ENCODE measurements around the gene ADAMTS16. TPM values are rescaled to one million over a fixed set of nuclear protein-coding genes. Genes with fewer than 3 reads are reported as not detected.

The ADAMTS16 gene
- total and polyA plus RNA-seq, 12 donors = 0.01 to 0.47 (median 0.12) TPM; not detected in 6

- no peak for ATAC-seq
- H3K4me1 ChIP-seq = no peaks in the 10 kb centered on the region
- WGBS, 2 donors = 80 to 83% methylated on average over 2 of the region's 2 CpGs
- H3K36me3 ChIP-seq = no peaks in the 10 kb centered on the region
- no peak overlapping the region for H3K27ac ChIP-seq
- H3K27me3 ChIP-seq = no peaks in the 10 kb centered on the region
- H3K9me3 ChIP-seq = peaks cover 0 to 9% (median 0%) of the 10 kb centered on the region in 11 donors
- no peak for DNase-seq
- no peak overlapping the region for H3K4me3 ChIP-seq
- no peak for TF ChIP-seq CTCF (IDR thresholded peaks at IDR 0.05)
- intact Hi-C loops (cut with DNase I) = no loop called here
These were observed 149.4 kb downstream of the ADAMTS16 start for GRCh38 chr5:5289537-5289936.

GRCh38 chr5:5290674-5291334 is 150.7 kb downstream of the ADAMTS16 start:
- TF ChIP-seq CTCF (IDR thresholded peaks at IDR 0.05) = no peak

GRCh38 chr5:5291357-5291756 is 151.2 kb downstream of the ADAMTS16 start:
- WGBS, 2 donors = 38 to 43% methylated on average over 7 of the region's 7 CpGs
- Histone ChIP-seq H3K36me3 (no peaks in the 10 kb centered on the region), H3K27ac (no peak overlapping the region), H3K27me3 (no peaks in the 10 kb centered on the region), H3K4me1 (no peaks in the 10 kb centered on the region), H3K4me3 (no peak overlapping the region), H3K9me3 (peaks cover 0 to 9% (median 0%) of the 10 kb centered on the region in 11 donors)
- ATAC-seq (peak in 4 of 8 donors; percentile 14 to 52 (median 40)), DNase-seq (peak; percentile 18 to 24)
- TF ChIP-seq CTCF (IDR thresholded peaks at IDR 0.05) = no peak
- intact Hi-C loops (cut with DNase I) = no loop called here

More at GRCh38 chr5:5290674-5291334, 150.7 kb downstream of the ADAMTS16 start:
- DNase-seq = no peak
- ATAC-seq = no peak
- H3K4me3 ChIP-seq = no peak overlapping the region
- no peak overlapping the region for H3K27ac ChIP-seq
- WGBS, 2 donors = 77 to 88% methylated on average over 10 of the region's 10 CpGs
- H3K9me3 ChIP-seq = peaks cover 0 to 9% (median 0%) of the 10 kb centered on the region in 11 donors
- no peaks in the 10 kb centered on the region for H3K27me3 ChIP-seq
- no peaks in the 10 kb centered on the region for H3K36me3 ChIP-seq
- H3K4me1 ChIP-seq = no peaks in the 10 kb centered on the region
- intact Hi-C loops (cut with DNase I) = no loop called here

- H3K9me3 ChIP-seq = peaks cover 0 to 9% (median 0%) of the 10 kb centered on the region in 11 donors
- no peaks in the 10 kb centered on the region for H3K36me3 ChIP-seq
- H3K4me1 ChIP-seq = no peaks in the 10 kb centered on the region
- H3K27me3 ChIP-seq = no peaks in the 10 kb centered on the region
- no peak for ATAC-seq
- 62 to 76% methylated on average over 5 of the region's 5 CpGs for WGBS, 2 donors
- DNase-seq = no peak
- H3K27ac ChIP-seq = no peak overlapping the region
- no peak overlapping the region for H3K4me3 ChIP-seq
- no peak for TF ChIP-seq CTCF (IDR thresholded peaks at IDR 0.05)
- intact Hi-C loops (cut with DNase I) = no loop called here
These were observed 152.9 kb downstream of the ADAMTS16 start for GRCh38 chr5:5293029-5293428.
